GM20000 (cell line): Measurements from ENCODE around the gene DVL1.

ENCODE experiments used
- DNase-seq: peaks from one replicate; pipeline ENCODE4 v3.0.0; 2012; ENCODE audit warnings: low spot score
- CTCF ChIP-seq: IDR thresholded peaks from 2 replicates; pipeline ENCODE4 v1.5.1; 2012; ENCODE audit warnings: mild to moderate bottlenecking, control low read depth; ENCODE audit errors: extremely low read depth, missing control alignments

Gene DVL1

GRCh38 chr1:1331068-1331965, 17.9 kb downstream of the DVL1 start, which contains the start of gene TAS1R3:
TAS1R3 (plus strand) TSS chr1:1331280; CDS start chr1:1331346, 66 bp downstream.
- TF ChIP-seq CTCF = no peak
- peak; percentile 33 for DNase-seq

- no peak for TF ChIP-seq CTCF
- no peak for DNase-seq
Observed at GRCh38 chr1:1330366-1331067, 18.7 kb downstream of the DVL1 start.

- TF ChIP-seq CTCF = no peak
- no peak for DNase-seq
Observed at GRCh38 chr1:1329304-1330210, 19.7 kb downstream of the DVL1 start.

- no peak for TF ChIP-seq CTCF
- no peak for DNase-seq
Observed at GRCh38 chr1:1328254-1328653, 21.0 kb downstream of the DVL1 start.

- TF ChIP-seq CTCF = no peak
- no peak for DNase-seq
Observed at GRCh38 chr1:1327291-1327690, 21.9 kb downstream of the DVL1 start.

- TF ChIP-seq CTCF = no peak
- DNase-seq = no peak
Observed at GRCh38 chr1:1326075-1326605, 23.1 kb downstream of the DVL1 start.
